ENCODE results near the gene STOM. TPM values are rescaled to one million over a fixed set of nuclear protein-coding genes. Genes with fewer than 3 reads are reported as not detected.
A peak's percentile ranks its signal among the peaks of the same experiment; 100 is the strongest.

The STOM gene
- total RNA-seq, 1 experiment from 2014 or later, result 22.4 TPM

DNA sequence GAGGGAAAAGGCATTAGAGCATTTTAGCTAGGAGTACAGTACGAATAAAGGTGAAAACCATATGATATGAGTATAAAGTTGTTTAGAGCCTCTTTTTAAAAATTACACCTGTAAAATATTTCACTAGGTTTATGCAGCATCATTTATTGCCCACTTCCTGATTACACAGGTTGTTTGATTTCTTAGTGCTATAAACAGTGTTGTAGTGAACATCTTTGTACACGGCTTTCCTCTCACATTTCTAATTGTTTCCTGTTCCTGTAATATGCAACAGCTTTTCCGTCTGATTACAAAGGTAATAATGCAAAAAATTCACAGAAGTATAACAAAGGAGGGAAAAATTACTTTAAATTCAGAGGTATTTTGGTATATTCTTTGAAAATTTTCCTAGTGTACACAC lies 13.0 kb downstream of the STOM start:
- Histone ChIP-seq H3K4me3 (replicated peaks in 1 of 2; ENCODE audit: low read depth in 1 of 2, low read length in 2 of 2) (0 out of 4 replicates have a peak overlapping the region, but pooled peaks of 1 of the 2 experiments have one; percentile 17), H3K27me3 (ENCODE audit: insufficient read depth, low read length) (no peaks in the 10 kb centered on the region), H3K36me3 (ENCODE audit: control insufficient read depth in 1 of 2, insufficient read depth in 2 of 2, low read length in 2 of 2) (no peaks in the 10 kb centered on the region), H3K9me2 (ENCODE audit: insufficient read depth) (no peaks in the 10 kb centered on the region), H3K79me2 (ENCODE audit: insufficient read depth, low read length) (no peaks in the 10 kb centered on the region), H4K20me1 (ENCODE audit: insufficient read depth) (no peaks in the 10 kb centered on the region), H3K9me3 (ENCODE audit: control insufficient read depth in 1 of 2, insufficient read depth in 1 of 2, low read depth in 1 of 2, low read length in 2 of 2) (no peaks in the 10 kb centered on the region), H3K9ac (ENCODE audit: low read length) (peak overlapping the region; percentile 14; the same call in 1 of the 2 replicates), H3K27ac (ENCODE audit: low read depth, low read length) (no peak overlapping the region), H3K4me2 (ENCODE audit: low read length) (peak overlapping the region; percentile 68), H2AFZ (ENCODE audit: low read depth, low read length, poor library complexity, severe bottlenecking) (peak overlapping the region; percentile 59), H3K4me1 (ENCODE audit: control insufficient read depth in 1 of 2, insufficient read depth in 2 of 2, low read length in 2 of 2) (peaks cover 8 to 38% of the 10 kb centered on the region in 2 experiments)
- TF ChIP-seq, protein P1, sequence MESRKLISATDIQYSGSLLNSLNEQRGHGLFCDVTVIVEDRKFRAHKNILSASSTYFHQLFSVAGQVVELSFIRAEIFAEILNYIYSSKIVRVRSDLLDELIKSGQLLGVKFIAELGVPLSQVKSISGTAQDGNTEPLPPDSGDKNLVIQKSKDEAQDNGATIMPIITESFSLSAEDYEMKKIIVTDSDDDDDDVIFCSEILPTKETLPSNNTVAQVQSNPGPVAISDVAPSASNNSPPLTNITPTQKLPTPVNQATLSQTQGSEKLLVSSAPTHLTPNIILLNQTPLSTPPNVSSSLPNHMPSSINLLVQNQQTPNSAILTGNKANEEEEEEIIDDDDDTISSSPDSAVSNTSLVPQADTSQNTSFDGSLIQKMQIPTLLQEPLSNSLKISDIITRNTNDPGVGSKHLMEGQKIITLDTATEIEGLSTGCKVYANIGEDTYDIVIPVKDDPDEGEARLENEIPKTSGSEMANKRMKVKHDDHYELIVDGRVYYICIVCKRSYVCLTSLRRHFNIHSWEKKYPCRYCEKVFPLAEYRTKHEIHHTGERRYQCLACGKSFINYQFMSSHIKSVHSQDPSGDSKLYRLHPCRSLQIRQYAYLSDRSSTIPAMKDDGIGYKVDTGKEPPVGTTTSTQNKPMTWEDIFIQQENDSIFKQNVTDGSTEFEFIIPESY (IDR thresholded peaks at IDR 0.05; ENCODE audit: extremely low read depth, insufficient replicate concordance, low read length), result no peak
- TF ChIP-seq SP1 (IDR thresholded peaks at IDR 0.05; ENCODE audit: low read depth) (no peak), ZFX (IDR thresholded peaks at IDR 0.05) (no peak), TCF7L2 (IDR thresholded peaks at IDR 0.05; ENCODE audit: borderline replicate concordance, extremely low read depth, insufficient read depth, insufficient read length) (no peak), SIN3A (IDR thresholded peaks at IDR 0.05; ENCODE audit: low read depth) (no peak), JUND (IDR thresholded peaks at IDR 0.05) (no peak), EGR1 (IDR thresholded peaks at IDR 0.05; ENCODE audit: low read depth) (no peak)
- TF ChIP-seq, protein P2, sequence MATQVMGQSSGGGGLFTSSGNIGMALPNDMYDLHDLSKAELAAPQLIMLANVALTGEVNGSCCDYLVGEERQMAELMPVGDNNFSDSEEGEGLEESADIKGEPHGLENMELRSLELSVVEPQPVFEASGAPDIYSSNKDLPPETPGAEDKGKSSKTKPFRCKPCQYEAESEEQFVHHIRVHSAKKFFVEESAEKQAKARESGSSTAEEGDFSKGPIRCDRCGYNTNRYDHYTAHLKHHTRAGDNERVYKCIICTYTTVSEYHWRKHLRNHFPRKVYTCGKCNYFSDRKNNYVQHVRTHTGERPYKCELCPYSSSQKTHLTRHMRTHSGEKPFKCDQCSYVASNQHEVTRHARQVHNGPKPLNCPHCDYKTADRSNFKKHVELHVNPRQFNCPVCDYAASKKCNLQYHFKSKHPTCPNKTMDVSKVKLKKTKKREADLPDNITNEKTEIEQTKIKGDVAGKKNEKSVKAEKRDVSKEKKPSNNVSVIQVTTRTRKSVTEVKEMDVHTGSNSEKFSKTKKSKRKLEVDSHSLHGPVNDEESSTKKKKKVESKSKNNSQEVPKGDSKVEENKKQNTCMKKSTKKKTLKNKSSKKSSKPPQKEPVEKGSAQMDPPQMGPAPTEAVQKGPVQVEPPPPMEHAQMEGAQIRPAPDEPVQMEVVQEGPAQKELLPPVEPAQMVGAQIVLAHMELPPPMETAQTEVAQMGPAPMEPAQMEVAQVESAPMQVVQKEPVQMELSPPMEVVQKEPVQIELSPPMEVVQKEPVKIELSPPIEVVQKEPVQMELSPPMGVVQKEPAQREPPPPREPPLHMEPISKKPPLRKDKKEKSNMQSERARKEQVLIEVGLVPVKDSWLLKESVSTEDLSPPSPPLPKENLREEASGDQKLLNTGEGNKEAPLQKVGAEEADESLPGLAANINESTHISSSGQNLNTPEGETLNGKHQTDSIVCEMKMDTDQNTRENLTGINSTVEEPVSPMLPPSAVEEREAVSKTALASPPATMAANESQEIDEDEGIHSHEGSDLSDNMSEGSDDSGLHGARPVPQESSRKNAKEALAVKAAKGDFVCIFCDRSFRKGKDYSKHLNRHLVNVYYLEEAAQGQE (IDR thresholded peaks at IDR 0.05; ENCODE audit: low read depth), result no peak
- CTCF ChIA-PET, result interaction anchor here (1.0 kb wide), 1 partner anchor 13 kb away, joined by 3 read pairs; no protein-coding TSS in a partner anchor
- no TSS peak for BruUV-seq (replicated peaks)
- ATAC-seq, result no peak
- DNase-seq (ENCODE audit: low read depth, low spot score), result no peak
- POLR2A ChIA-PET, result no interaction called here
- RAD21 ChIA-PET (ENCODE audit: low non-redundant PET in 1 of 2, low total read pairs in 2 of 2, uncharacterized antibody in 2 of 2, unreplicated experiment in 2 of 2), result no interaction called here
- intact Hi-C loops (cut with micrococcal nuclease), result no loop called here

Data from HCT116 (cell line).